GM18526 (cell line): Measurements from ENCODE around the gene IFIT2.

ENCODE experiments used
- POLR2A ChIP-seq: IDR thresholded peaks from 3 replicates; pipeline ENCODE4 v1.6.1; 2011; ENCODE audit not compliant: insufficient read length; ENCODE audit errors: extremely low read depth

The IFIT2 gene

DNA sequence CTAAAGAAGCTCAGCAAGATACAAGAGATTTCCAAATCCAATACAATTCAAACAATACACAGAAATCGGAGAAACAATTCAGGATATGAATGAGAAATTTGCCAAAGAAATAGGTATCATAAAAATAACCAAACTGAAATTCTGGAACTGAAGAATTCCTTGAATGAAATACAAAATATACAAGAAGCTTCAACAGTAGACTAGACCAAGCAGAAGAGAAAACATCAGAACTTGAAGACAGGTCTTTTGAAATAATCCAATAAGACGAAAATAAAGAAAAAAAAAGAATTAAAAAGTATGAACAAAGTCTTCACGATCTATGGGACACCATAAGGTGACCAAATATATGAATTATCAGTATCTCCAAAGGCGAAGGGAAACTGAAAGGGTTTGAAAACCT lies 2.8 kb upstream of the IFIT2 start:
- no peak for TF ChIP-seq POLR2A

DNA sequence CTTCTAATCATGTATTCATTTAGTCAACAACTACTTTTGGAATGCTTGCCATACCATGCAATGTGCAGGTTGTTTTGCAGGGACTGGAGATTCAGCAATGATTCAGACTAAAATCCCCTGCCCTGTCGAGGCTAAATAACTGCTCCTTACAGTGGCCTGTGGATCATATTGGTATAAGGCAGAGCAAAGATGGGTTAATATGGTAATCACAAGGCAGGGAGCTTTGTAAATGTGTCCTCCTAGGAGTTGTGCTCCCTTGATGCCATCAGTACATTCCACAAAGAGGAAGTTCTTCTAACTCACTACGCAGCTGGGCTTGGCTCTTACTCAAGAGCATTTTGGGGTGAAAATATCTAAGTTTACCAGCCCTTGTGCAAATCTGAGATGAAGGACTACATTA lies 614 bp upstream of the IFIT2 start:
- TF ChIP-seq POLR2A = no peak

DNA sequence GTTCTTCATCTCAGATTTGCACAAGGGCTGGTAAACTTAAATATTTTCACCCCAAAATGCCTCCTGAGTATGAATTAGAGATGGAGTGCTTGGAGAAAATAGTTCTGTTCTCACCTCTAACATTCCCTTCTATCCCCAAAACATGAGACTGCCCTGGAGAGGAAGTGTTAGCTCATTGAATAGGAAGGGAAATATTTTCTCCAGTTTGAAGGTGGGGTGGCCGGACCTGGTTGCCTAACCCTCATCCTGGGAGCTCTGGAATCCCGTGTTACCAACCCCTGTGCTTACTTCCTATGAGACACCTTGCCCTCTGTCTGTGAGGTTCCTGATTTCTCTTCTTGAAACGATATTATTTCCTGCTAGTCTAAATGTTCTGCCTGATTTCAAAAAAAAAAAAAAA lies 779 bp downstream of the IFIT2 start:
- TF ChIP-seq POLR2A = no peak

DNA sequence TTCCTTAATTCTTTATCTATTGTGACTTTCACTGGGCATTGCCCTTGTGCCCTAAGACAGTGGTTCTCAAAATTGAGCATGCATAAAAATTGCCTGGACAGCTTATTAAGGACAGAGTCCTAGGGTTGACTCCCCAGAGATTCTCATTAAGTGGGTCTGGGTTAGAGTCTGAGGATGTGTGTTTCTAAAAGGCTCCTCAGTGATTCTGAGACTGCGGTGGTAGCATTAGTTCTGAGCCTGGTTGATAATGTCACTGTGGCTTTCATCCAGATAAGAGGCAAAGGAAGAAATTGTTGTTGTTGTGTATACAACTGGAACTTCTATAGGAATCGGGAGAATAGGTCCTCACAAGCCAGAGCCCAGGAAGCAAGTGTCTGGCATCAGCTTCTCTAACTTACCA lies 1.3 kb downstream of the IFIT2 start:
- no peak for TF ChIP-seq POLR2A

DNA sequence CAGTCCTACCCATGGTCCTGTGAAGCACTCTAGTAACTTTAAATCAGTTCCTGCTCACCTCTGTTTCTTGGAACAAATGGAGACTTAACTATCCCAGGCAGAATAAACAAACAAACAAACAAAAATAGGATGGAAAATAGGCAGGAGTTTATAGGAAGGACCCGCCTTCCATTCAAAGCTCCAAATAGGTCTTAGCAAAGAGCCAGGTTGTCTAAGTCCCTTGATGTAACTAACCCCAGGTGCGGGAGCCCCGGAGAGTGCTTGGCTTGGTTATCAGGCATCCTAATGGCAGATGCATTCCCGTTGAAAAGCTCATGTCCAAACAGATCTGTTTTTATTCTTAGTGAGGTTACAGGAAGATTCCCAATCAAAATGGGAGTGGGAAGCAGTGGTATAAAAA lies 2.2 kb downstream of the IFIT2 start:
- TF ChIP-seq POLR2A = no peak

- TF ChIP-seq POLR2A = no peak
Measured at GRCh38 chr10:89304446-89304845, 2.6 kb downstream of the IFIT2 start.

DNA sequence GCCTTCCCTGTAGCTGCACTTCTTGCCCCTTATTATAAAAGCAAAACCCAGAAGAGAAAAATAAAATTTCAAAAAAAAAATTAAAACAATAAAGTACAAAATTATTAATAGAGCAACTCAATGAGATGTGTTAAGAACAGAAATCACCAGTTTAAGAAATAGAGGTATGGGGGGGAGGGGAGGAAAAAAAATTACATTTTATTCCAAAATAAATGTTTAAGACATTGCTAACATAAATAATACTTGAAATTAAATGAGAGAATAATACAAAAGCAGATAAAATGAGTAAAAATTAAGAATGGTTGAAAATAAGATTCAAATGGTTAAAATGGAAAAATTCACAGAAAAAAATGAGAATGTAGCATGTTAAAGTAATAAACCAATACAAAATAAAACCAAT lies 3.1 kb downstream of the IFIT2 start:
- TF ChIP-seq POLR2A = no peak

GRCh38 chr10:89305766-89306433 lies 4.1 kb downstream of the IFIT2 start:
- TF ChIP-seq POLR2A = no peak

DNA sequence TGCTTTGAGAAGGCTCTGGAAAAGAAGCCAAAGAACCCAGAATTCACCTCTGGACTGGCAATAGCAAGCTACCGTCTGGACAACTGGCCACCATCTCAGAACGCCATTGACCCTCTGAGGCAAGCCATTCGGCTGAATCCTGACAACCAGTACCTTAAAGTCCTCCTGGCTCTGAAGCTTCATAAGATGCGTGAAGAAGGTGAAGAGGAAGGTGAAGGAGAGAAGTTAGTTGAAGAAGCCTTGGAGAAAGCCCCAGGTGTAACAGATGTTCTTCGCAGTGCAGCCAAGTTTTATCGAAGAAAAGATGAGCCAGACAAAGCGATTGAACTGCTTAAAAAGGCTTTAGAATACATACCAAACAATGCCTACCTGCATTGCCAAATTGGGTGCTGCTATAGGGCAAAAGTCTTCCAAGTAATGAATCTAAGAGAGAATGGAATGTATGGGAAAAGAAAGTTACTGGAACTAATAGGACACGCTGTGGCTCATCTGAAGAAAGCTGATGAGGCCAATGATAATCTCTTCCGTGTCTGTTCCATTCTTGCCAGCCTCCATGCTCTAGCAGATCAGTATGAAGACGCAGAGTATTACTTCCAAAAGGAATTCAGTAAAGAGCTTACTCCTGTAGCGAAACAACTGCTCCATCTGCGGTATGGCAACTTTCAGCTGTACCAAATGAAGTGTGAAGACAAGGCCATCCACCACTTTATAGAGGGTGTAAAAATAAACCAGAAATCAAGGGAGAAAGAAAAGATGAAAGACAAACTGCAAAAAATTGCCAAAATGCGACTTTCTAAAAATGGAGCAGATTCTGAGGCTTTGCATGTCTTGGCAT lies 4.8 kb downstream of the IFIT2 start:
- TF ChIP-seq POLR2A = no peak

DNA sequence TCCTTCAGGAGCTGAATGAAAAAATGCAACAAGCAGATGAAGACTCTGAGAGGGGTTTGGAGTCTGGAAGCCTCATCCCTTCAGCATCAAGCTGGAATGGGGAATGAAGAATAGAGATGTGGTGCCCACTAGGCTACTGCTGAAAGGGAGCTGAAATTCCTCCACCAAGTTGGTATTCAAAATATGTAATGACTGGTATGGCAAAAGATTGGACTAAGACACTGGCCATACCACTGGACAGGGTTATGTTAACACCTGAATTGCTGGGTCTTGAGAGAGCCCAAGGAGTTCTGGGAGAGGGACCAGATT lies 5.4 kb downstream of the IFIT2 start:
- TF ChIP-seq POLR2A = no peak

GRCh38 chr10:89308266-89308665 lies 6.4 kb downstream of the IFIT2 start:
- no peak for TF ChIP-seq POLR2A

- TF ChIP-seq POLR2A = no peak
Measured at GRCh38 chr10:89308736-89309135, 6.9 kb downstream of the IFIT2 start.

DNA sequence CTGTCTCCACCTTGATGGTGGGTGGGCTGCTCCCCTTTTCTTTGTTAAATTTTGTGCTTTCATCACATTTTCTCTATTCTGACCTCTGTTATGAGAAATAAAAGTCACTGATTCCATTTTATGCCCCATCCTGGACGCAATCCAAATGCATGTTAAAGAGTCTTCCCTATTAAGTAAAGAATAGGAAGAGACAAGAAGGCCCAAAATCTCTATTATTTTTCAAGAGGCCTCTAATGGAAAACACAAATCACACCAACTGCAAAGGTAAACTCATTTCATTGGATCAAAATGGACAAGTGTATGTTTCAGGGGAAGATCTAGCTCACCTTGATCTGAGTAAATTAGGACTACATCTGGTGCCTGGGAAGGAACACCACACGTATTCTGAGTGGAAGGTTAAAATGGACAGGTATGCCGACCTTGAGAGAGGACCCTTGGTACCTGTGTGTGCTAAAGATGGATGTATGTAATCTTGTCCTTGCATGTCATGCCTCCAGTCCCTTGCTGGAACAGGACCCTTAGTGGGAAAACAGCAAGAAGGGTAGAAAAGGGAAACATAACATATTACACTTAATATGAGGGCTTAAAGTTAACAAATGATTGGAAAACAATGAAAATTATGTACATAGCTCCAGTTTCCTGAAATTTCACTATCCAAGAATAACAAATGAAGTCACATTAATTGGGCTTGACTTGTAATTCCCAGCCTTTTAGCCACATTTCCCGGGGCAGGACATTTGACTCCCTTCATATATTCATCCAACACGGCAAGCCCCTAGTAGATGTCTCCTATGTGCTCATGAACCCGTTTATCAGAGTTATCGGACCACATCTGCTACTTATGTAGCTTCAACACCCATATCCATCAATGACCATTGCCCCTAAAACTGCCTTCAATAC lies 7.6 kb downstream of the IFIT2 start:
- no peak for TF ChIP-seq POLR2A

GRCh38 chr10:89310056-89310893 lies 8.4 kb downstream of the IFIT2 start:
- TF ChIP-seq POLR2A = no peak

GRCh38 chr10:89312973-89313372 lies 11.1 kb downstream of the IFIT2 start:
- TF ChIP-seq POLR2A = no peak
